ENCODE measurements around the gene MBTPS1.

MBTPS1 gene

DNA sequence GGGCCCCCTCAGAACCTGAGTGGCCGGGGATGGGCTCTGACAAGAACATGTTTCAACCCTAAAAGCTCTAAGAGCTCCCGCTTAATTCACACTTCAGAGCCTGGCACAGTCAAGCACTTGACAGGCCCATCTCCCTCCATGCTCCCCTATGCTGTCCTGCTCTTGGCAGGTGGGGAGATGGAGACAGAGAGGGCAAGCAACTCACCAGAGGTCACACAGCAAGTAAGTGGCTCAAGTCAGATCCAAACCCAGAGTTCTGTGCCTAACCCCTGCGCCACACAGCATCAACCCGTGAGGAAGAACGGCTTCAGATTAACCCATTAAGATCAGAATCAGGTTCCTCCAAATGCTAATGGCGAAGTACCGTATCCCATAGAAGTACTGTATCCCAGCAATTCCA is 112.3 kb downstream of the MBTPS1 start:
- H3K9me3 ChIP-seq (ENCODE audit: control insufficient read depth in 1 of 2, low read length in 2 of 2): no peaks in the 10 kb centered on the region
- H3K27ac ChIP-seq (ENCODE audit: low read depth, low read length): no peak overlapping the region
- H3K9ac ChIP-seq (ENCODE audit: low read depth in 1 of 2, low read length in 2 of 2): no peak overlapping the region
- no peaks in the 10 kb centered on the region for H3K4me1 ChIP-seq (ENCODE audit: control insufficient read depth in 1 of 2, insufficient read depth in 2 of 2, low read length in 2 of 2)
- no peaks in the 10 kb centered on the region for H3K36me3 ChIP-seq (ENCODE audit: control insufficient read depth in 1 of 2, insufficient read depth in 2 of 2, low read length in 2 of 2)
- no peak overlapping the region for H3K4me3 ChIP-seq (ENCODE audit: low read depth in 1 of 2, low read length in 2 of 2)
- peaks cover 0 to 6% of the 10 kb centered on the region in 2 donors for H3K27me3 ChIP-seq (ENCODE audit: control insufficient read depth in 1 of 2, insufficient read depth in 2 of 2, low read length in 2 of 2)
